Activated gamma-delta T cell (primary cell): ENCODE measurements around the gene GDF11.
A peak's percentile ranks its signal among the peaks of the same experiment; 100 is the strongest.

ENCODE experiments used
- DNase-seq: peaks from one replicate; lab custom pipeline; 2025; lab: John Stamatoyannopoulos, UW
- total RNA-seq, 2 donors: gene quantifications; one replicate each; lab custom pipeline; 2026; lab: John Stamatoyannopoulos, UW

The GDF11 gene
- 20.6 to 29.2 reads per million in 2 donors for total RNA-seq

- peak; percentile 73 for DNase-seq
Measured at GRCh38 chr12:55742719-55743405, at the start of gene GDF11. Gene GDF11, plus strand, starts transcription at chr12:55743122. Its CDS starts 195 bp downstream, at chr12:55743317.

GRCh38 chr12:55693323-55694187 is 49.4 kb upstream of the GDF11 start:
- DNase-seq: no peak

GRCh38 chr12:55694188-55694515 is 48.8 kb upstream of the GDF11 start:
- DNase-seq: no peak

- DNase-seq: no peak
Measured at GRCh38 chr12:55694651-55695050, 48.3 kb upstream of the GDF11 start.

- no peak for DNase-seq
Measured at GRCh38 chr12:55695349-55695748, 47.6 kb upstream of the GDF11 start.

GRCh38 chr12:55696141-55696540 is 46.8 kb upstream of the GDF11 start:
- DNase-seq: no peak

- DNase-seq: no peak
Measured at GRCh38 chr12:55696796-55697462, 46.0 kb upstream of the GDF11 start.

- DNase-seq: no peak
Measured at GRCh38 chr12:55697686-55698085, 45.2 kb upstream of the GDF11 start.

GRCh38 chr12:55698241-55698955 is 44.5 kb upstream of the GDF11 start:
- DNase-seq: no peak

GRCh38 chr12:55698965-55699364 is 44.0 kb upstream of the GDF11 start:
- no peak for DNase-seq

GRCh38 chr12:55699471-55700055 is 43.4 kb upstream of the GDF11 start:
- no peak for DNase-seq

- DNase-seq: no peak
Measured at GRCh38 chr12:55700255-55701018, 42.5 kb upstream of the GDF11 start.

GRCh38 chr12:55702861-55703260 is 40.1 kb upstream of the GDF11 start:
- DNase-seq: no peak

- DNase-seq: no peak
Measured at GRCh38 chr12:55703288-55703687, 39.6 kb upstream of the GDF11 start.

GRCh38 chr12:55703901-55704761 is 38.8 kb upstream of the GDF11 start:
- no peak for DNase-seq

GRCh38 chr12:55704824-55705718 is 37.9 kb upstream of the GDF11 start:
- no peak for DNase-seq

- DNase-seq: no peak
Measured at GRCh38 chr12:55705782-55706402, 37.0 kb upstream of the GDF11 start.

- DNase-seq: no peak
Measured at GRCh38 chr12:55706568-55707218, 36.2 kb upstream of the GDF11 start.
